ENCODE data around the gene ITGB2. TPM values are rescaled to one million over a fixed set of nuclear protein-coding genes. Genes with fewer than 3 reads are reported as not detected.

ITGB2 gene
- total RNA-seq, 1 donor from 2014 or later = not detected

DNA sequence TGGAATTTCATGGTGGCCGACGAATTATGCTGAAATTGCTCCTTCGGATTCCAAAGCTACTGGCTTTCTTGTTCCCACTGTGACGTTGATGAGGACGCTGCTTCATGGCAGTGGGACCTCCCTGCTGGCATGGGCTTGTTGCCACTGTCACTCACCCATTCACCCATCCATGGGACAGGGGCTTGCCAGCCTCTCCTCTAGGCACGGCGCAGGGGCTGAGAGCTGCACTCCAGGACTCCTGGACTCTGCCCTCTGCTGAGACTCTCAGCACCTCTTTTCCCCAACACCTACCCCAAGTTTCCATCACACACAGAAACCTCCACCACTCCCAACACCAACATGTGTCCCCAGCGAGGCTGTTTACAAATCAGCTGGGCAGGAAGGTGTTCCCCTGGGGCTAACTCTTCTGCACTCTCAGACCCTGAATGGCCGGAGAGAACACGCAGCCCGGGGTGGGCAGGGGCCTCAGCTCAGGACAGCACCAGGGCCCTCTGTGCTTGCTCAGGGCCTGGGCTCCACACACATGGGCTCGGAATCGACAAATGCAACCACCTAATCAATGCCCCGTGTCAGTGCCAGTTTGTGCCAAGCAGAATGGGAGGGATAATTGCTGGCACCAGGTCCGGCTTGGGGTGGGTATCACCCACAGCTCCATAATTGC, 3.1 kb downstream of the ITGB2 start:
- peaks cover 56% of the 10 kb centered on the region for H3K27me3 ChIP-seq
- H3K27ac Mint-ChIP-seq = no peak overlapping the region
- H3K4me1 Mint-ChIP-seq = peaks cover 2% of the 10 kb centered on the region

GRCh38 chr21:44916965-44917364, 3.7 kb downstream of the ITGB2 start:
- Mint-ChIP-seq H3K9me3 (no peaks in the 10 kb centered on the region), H3K4me1 (peaks cover 2% of the 10 kb centered on the region), H3K27me3 (ENCODE audit: insufficient read depth, low read depth) (peaks cover 25% of the 10 kb centered on the region), H3K4me3 (no peak overlapping the region), H3K36me3 (no peaks in the 10 kb centered on the region), H3K27ac (no peak overlapping the region)
- Histone ChIP-seq H3K4me2 (no peak overlapping the region), H3K9ac (no peak overlapping the region), H3K36me3 (no peaks in the 10 kb centered on the region), H2AFZ (replicated peaks) (no peak overlapping the region), H3F3A (ENCODE audit: low read depth) (no peaks in the 10 kb centered on the region), H3K9me3 (ENCODE audit: low read depth) (no peaks in the 10 kb centered on the region), H3K4me3 (no peak overlapping the region), H3K79me2 (ENCODE audit: low read depth) (no peaks in the 10 kb centered on the region), H3K27me3 (peaks cover 50% of the 10 kb centered on the region), H3K4me1 (no peaks in the 10 kb centered on the region), H4K20me1 (ENCODE audit: low read depth) (no peaks in the 10 kb centered on the region), H3K27ac (no peak overlapping the region)
- TF ChIP-seq CTCF (IDR thresholded peaks at IDR 0.05) = no peak
- no peak for TF ChIP-seq EZH2phosphoT487 (IDR thresholded peaks at IDR 0.05)
- no peak for TF ChIP-seq EZH2 (IDR thresholded peaks at IDR 0.05)
- DNase-seq (ENCODE audit: low spot score) = no peak

More for the DNA sequence above, 3.1 kb downstream of the ITGB2 start:
- Histone ChIP-seq H3K4me2 (no peak overlapping the region), H3K27ac (no peak overlapping the region), H3K9me3 (ENCODE audit: low read depth) (no peaks in the 10 kb centered on the region), H4K20me1 (ENCODE audit: low read depth) (no peaks in the 10 kb centered on the region), H3K79me2 (ENCODE audit: low read depth) (no peaks in the 10 kb centered on the region), H3K4me1 (no peaks in the 10 kb centered on the region), H2AFZ (replicated peaks) (no peak overlapping the region), H3K4me3 (no peak overlapping the region), H3K9ac (no peak overlapping the region), H3K36me3 (no peaks in the 10 kb centered on the region), H3F3A (ENCODE audit: low read depth) (no peaks in the 10 kb centered on the region)
- Mint-ChIP-seq H3K36me3 (no peaks in the 10 kb centered on the region), H3K4me3 (no peak overlapping the region), H3K9me3 (no peaks in the 10 kb centered on the region), H3K27me3 (ENCODE audit: insufficient read depth, low read depth) (peaks cover 31% of the 10 kb centered on the region)
- TF ChIP-seq EZH2 (IDR thresholded peaks at IDR 0.05) (no peak), CTCF (IDR thresholded peaks at IDR 0.05) (no peak), EZH2phosphoT487 (IDR thresholded peaks at IDR 0.05) (no peak)
- no peak for DNase-seq (ENCODE audit: low spot score)

DNA sequence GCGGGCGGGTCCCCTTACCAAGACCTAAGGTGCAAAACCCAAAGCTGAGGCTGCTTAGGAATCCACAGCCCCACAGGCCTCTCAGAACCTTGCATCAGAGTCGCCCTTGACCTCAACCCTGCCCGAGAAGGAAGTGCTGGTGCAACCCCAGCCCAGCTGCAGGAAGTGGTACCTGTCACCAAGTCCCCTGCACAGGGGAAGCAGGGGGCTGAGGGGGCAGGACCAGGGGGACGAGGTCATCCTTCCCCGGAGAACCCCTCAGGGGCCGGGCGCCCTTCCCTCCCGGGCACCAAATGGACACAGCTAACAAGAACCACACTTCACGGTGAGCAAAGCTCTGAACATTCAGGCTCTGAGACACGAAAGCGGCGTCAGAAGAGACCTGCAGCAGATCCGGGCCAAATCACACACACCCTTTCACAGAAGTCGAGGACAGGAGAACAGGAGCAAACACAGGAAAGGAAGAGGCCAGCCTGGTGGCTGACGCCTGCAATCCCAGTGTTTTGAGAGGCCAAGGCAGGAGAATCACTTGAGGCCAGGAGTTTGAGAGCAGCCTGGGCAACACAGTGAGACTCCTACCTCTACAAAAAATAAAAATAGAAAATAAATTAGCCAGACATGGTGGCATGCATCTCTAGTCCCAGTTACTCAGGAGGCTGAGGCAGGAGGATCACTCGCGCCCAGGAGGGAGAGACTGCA, 6.4 kb downstream of the ITGB2 start:
- no peaks in the 10 kb centered on the region for H3K36me3 Mint-ChIP-seq
- no peak overlapping the region for H2AFZ ChIP-seq (replicated peaks)
- peaks cover 10% of the 10 kb centered on the region for H3K27me3 Mint-ChIP-seq (ENCODE audit: insufficient read depth, low read depth)
- no peak overlapping the region for H3K4me3 ChIP-seq
- H4K20me1 ChIP-seq (ENCODE audit: low read depth) = no peaks in the 10 kb centered on the region
- H3K79me2 ChIP-seq (ENCODE audit: low read depth) = no peaks in the 10 kb centered on the region
- H3K27ac Mint-ChIP-seq = no peak overlapping the region
- no peak overlapping the region for H3K27ac ChIP-seq
- H3K27me3 ChIP-seq = peaks cover 23% of the 10 kb centered on the region
- no peak for DNase-seq (ENCODE audit: low spot score)
- no peak overlapping the region for H3K4me3 Mint-ChIP-seq
- no peaks in the 10 kb centered on the region for H3K9me3 ChIP-seq (ENCODE audit: low read depth)
- H3F3A ChIP-seq (ENCODE audit: low read depth) = no peaks in the 10 kb centered on the region
- no peak overlapping the region for H3K4me2 ChIP-seq
- H3K9ac ChIP-seq = no peak overlapping the region
- H3K4me1 Mint-ChIP-seq = peaks cover 2% of the 10 kb centered on the region
- no peaks in the 10 kb centered on the region for H3K36me3 ChIP-seq
- no peaks in the 10 kb centered on the region for H3K9me3 Mint-ChIP-seq
- no peaks in the 10 kb centered on the region for H3K4me1 ChIP-seq
- TF ChIP-seq EZH2 (IDR thresholded peaks at IDR 0.05) = no peak
- TF ChIP-seq EZH2phosphoT487 (IDR thresholded peaks at IDR 0.05) = no peak
- TF ChIP-seq CTCF (IDR thresholded peaks at IDR 0.05) = no peak

Measured in neural progenitor cell (in vitro differentiated cells).